ENCODE measurements around the gene IMPA2.
"Not testable (repeated sequence)": the region's sequence is repeated elsewhere in the genome, so short reads cannot be mapped to it uniquely, and the experiment has no call there.

Gene IMPA2

GRCh38 chr18:11963991-11964484 lies 17.3 kb upstream of the IMPA2 start:
- peak; percentile 18 for DNase-seq

GRCh38 chr18:11969904-11970835 lies 11.1 kb upstream of the IMPA2 start:
- DNase-seq = no peak

GRCh38 chr18:11970836-11971226 lies 10.5 kb upstream of the IMPA2 start:
- DNase-seq = not testable (repeated sequence)

- no peak for DNase-seq
Observed at GRCh38 chr18:11972371-11973174, 8.7 kb upstream of the IMPA2 start.

GRCh38 chr18:11974741-11975325 lies 6.5 kb upstream of the IMPA2 start:
- no peak for DNase-seq

- no peak for DNase-seq
Observed at GRCh38 chr18:11975723-11976122, 5.6 kb upstream of the IMPA2 start.

GRCh38 chr18:11976315-11977152 lies 4.8 kb upstream of the IMPA2 start:
- peak; percentile 36 for DNase-seq

- no peak for DNase-seq
Observed at GRCh38 chr18:11977153-11977466, 4.2 kb upstream of the IMPA2 start.

GRCh38 chr18:11978956-11979355 lies 2.4 kb upstream of the IMPA2 start:
- no peak for DNase-seq

GRCh38 chr18:11980163-11980493 lies 1.2 kb upstream of the IMPA2 start:
- DNase-seq = no peak

- peak; percentile 98 for DNase-seq
Observed at GRCh38 chr18:11980494-11981191, 664 bp upstream of the IMPA2 start.

GRCh38 chr18:11981543-11982366 lies 448 bp downstream of the IMPA2 start:
- DNase-seq = peak; percentile 24

- no peak for DNase-seq
Observed at GRCh38 chr18:11982981-11983380, 1.7 kb downstream of the IMPA2 start.

- DNase-seq = no peak
Observed at GRCh38 chr18:11983592-11983991, 2.3 kb downstream of the IMPA2 start.

- DNase-seq = no peak
Observed at GRCh38 chr18:11984091-11984490, 2.8 kb downstream of the IMPA2 start.

- no peak for DNase-seq
Observed at GRCh38 chr18:11985586-11985985, 4.3 kb downstream of the IMPA2 start.

GRCh38 chr18:11986061-11986460 lies 4.8 kb downstream of the IMPA2 start:
- no peak for DNase-seq

- no peak for DNase-seq
Observed at GRCh38 chr18:11987527-11987926, 6.2 kb downstream of the IMPA2 start.

- DNase-seq = no peak
Observed at GRCh38 chr18:11989174-11989573, 7.9 kb downstream of the IMPA2 start.

GRCh38 chr18:11989966-11990380 lies 8.7 kb downstream of the IMPA2 start:
- no peak for DNase-seq

- DNase-seq = no peak
Observed at GRCh38 chr18:11990539-11990938, 9.2 kb downstream of the IMPA2 start.

All from EL (cell line).